CD4-positive, alpha-beta T cell treated with Interleukin-4 for 4 hours (primary cell): Measurements from ENCODE around the gene PLPPR3.

ENCODE experiments used
- DNase-seq: peaks from one replicate; pipeline ENCODE4 v3.0.0-alpha.2; 2020

PLPPR3 gene

DNA sequence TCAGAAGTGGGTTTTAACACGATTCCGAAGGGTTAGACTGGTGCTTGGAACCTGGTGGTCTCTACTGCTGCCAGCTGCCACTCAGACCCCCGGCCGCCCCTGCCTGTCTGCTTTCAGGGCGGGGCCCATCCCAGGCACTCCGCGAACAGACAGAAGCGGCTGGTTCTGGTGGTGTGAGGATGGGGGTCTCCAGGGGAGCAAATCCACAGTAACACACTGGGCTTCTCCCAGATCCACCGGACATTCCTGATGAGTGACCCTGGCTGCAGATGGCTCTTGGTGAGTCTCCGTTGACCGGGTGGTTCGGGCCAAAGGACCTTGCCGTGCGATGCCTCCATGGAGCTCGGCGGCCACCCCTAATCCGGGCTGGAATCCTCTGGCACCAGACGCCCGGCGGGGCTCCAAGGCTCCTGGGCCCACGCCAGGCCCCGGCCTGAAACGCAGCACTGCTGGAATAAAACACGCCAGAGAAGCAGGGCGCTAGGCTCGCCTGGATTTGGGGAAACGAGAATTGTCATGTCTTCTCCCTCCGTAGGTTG lies 26.6 kb downstream of the PLPPR3 start:
- no peak for DNase-seq

DNA sequence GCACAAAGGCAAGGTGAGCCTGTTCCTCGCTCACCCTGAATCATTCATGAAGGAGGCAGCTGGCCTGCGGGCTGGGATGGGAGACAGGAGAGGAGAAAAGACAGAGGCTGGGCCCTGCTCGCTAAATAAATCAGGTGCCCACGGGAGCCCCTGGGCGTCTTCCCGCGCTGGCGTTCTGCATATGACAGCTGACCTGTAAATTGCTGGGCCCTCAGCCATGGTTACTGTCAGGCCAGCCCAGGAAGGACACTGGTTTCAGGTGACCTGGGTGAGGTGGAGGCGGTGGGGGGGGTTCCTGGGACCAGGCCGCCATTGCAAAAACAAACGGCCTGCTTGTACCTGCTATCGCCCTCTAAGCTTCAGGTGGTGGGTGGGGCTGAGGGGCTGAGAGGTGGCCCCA lies 27.9 kb downstream of the PLPPR3 start:
- DNase-seq: no peak

DNA sequence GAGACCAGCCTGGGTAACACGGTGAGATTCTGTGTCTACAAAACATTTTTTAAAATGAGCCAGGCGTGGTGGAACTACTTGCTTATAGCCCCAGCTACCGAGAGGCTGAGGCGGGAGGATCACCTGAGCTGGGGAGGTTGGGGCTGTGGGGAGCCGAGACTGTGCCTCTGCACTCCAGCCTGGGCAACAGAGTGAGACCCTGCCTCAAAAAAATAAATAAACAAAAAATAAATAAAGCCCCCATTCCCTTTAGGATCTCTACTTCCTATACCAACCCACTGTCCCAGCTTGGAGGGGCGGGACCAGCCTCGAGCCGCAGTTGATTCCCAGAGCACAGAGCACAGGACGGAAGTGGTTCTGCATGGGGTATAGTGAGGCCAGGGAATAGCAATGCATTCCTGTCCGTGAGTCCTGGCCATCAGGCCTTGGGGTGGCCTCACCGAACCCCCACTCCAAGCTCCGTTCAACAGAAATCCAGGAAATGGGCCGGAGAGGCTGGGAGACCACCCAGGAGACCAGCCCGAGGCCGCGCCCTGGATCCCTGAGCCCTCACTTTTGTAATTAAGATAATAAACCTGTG lies 29.4 kb downstream of the PLPPR3 start:
- no peak for DNase-seq

DNA sequence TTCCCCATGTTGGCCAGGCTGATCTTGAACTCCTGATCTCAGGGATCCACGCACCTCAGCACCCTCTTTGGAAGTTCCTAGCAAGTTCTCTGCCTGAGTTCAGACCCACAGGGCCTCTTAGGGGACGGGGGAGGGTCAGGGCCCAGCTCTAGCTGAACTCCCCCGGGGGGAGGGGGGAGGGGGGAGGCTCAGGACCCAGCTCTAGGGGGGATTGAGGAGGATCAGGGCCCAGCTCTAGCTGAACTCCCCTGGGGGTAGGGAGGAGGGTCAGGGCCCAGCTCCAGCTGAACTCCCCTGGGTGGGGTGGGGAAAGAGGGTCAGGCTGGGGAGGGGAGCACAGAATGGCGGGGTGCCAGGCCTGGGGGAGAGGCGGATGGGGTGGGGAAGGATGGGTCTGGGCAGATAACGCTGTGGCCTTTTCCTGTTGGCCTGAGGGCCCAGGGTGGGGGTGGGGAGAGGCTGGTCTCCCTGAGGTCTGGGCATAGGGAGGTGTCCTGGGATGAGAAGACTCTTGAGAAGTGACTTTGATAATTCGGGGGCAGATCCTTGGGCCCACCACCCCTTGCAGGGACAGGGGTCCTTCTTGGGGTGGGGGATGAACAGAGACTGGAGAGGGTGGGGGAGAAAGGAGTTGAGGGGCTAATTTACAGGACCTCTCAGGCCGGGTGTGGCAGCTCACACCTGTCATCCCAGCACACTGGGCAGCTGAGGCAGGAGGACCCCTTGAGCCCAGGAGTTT lies 30.0 kb downstream of the PLPPR3 start:
- DNase-seq: no peak

DNA sequence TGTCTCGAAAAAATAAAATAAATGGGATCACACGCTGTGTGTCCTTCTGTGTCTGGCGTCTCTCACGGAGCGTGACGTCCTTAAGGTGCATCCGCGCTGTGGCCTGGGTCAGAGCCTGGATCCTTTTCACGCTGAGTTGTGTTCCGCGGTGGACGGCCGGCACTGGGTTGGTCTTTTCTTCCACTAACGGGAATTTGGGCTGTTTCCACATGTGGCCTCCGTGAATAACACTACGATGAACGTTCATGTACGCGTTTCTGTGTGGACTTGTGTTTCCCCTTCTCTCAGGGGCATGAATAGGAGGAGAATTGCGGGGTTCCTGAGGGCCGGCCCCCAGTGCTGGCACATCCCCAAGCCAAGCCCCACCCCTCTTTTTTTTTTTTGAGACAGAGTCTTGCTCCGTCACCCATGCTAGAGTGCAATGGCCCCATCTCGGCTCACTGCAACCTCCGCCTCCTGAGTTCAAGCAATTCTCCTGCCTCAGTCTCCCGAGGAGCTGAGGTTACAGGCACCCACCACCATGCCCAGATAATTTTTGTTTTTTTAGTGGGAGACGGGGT lies 30.7 kb downstream of the PLPPR3 start:
- DNase-seq: no peak

DNA sequence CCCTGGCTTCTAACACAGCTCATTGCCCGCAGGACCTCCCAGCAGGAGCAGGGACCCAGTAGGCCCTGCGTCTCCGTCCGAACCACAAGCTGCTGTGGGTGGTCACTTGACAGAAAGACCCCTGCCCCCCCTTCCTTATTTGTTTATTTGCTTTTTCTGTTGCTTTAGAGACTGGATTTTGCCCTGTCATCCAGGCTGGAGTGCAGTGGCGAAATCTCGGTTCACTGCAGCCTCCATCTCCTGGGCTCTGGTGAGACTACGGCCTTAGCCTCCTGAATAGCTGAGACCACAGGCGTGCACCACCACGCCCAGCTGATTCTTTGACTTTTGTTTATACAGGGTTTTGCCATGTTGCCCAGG lies 32.1 kb downstream of the PLPPR3 start:
- no peak for DNase-seq

DNA sequence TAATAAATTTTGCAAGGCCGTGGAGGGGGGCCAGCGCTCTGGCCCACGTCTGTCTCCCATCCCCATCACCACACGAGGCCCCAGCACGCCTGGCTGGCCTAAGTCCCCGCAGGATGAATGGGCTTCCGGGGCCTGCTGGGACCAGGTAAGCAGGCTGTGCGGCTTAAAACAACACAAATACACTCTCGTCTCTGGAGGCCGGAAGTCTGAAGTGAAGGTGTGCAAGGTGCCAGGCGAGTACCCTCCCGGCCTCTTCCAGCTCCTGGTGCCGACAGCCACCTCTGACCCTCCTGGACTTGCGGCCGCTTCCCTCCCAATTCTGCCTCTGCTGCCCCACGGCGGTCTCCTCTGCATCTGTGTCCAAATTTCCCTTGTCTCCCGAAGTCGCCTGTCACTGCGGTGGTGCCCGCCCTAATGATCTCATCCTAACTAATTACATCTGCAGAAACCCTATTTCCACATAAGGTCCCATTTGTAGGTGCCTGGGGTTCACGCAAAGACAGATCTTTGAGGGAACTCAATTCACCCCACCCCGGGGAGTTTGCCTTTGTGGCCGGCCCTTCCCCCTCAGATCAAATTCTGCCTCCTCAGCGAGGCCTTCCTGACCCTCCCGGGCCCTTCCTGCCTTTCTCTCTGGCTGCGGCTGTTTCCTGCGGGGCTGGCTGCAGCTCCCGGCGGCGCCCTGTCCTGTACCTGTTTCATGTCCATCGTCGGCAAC lies 32.6 kb downstream of the PLPPR3 start:
- DNase-seq: no peak

DNA sequence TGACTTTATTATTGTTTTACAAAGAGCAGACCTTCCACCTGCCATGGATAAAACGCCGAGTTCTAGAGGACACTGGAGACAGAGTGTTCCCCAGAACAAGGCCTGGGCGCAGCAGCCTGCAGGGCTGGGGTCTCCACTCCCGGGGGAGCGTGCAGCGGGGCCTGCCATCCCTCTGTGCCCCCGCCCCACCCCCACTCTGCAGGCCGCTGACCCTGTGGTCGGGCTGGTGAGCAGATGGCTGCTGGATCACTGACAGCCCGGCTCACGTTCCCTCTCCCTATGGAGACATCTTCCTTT lies 33.1 kb downstream of the PLPPR3 start:
- DNase-seq: no peak

DNA sequence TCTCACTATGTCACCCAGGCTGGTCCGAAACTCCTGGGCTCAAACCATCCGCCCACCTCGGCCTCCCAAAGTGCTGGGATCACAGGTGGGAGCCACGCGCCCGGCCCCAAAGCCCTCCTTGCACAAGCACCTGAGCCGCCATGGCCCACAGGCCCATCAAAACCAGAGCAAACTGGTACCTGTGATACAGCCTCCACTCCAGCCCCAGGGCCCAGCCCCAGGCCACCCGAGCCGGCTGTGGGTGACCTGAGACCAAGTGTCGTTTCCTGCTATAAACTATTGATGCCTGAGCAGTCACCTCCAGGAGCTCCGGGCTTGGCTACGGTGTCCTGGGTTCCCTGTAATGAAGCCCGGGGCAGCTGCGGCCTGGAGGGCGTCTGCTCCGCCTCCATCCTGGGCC lies 34.2 kb downstream of the PLPPR3 start:
- no peak for DNase-seq

DNA sequence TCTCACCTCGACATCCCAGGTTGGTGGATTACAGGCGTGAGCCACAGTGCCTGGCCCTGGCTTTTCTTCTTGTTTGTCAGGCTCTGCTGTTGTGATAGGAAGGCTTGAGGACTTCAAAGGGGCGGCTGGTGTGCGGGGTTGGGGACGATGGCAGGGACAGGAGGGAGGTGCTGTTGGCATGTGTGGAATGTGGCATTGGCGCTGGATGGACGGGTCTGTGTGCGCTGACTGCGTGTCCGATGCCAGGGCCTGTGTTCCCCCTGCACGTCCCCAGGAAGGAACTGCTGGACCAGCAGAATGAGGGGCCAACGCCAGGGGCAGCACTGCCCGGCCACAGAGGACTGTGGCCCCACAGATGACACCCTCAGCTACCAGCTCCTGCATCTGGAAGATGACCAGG lies 37.2 kb downstream of the PLPPR3 start:
- DNase-seq: no peak

DNA sequence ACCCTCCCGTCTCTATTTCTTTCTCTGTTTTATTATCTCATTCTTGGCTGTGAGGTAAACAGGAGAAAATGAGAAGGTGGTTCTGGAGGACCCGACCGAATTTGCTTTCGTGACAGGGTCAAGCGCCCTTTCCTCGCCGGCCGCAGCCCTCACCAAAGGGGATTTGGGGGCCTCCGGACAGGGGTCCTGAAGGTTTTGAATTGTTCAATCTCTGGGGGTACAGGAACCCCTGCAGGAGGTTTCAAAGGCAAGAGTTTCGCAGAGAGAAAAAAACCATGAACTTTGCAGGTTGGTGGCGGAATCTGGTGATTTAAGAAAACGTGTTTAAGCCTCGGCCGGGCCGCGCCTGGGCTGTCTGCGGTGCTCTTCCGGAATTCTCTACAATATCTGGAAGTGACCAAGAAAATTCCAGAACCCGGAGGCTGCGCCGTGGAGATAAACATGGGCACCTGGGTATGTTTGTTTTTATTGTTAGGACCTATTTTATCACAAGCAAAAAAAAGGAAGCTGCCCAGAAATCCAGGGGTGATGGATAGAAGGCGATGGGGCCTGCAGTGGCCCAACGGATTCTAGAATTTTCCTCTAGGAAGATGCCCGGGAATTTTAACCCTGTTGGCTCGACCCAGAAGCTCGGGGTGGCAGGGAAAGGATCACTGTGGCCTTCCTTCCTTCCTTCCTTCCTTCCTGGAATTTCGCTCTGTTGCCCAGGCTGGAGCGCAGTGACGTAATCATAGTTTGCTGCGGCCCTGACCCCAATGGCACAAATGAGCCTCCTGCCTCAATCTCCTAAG lies 38.7 kb downstream of the PLPPR3 start:
- DNase-seq: no peak

DNA sequence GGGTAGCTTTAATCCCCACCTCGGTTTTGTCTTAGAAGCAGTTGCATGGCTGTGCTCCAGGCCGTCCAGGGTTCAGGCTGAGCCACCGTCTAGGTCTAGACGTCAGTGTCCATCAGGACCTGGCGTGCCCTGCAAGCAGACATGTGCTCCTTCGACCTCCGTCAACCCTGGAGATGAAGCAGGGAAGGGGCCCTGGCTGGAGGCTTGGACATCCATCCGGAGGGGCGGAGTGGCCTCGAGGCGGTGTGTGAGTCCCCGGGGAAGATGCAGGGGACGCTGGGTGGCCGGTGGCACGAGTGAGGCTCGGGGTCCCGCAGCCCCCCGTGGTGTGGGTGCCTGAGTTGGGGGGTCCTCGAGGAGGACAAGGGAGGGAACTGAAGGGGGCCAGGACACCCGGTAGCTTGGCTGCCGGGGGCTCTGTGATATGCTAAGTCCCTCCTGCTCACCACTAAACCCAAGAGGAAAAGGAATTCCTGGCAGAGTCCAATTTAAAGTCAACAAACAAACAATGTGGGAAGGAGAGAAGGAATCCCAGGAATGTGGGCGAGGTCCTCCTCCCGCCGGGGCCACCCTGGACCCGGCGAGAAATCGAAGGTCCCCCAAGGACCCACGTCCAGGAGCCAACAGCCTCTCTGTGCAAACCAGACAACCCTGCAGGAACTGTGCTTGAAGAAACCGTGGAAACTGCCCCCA lies 39.4 kb downstream of the PLPPR3 start:
- DNase-seq: no peak

DNA sequence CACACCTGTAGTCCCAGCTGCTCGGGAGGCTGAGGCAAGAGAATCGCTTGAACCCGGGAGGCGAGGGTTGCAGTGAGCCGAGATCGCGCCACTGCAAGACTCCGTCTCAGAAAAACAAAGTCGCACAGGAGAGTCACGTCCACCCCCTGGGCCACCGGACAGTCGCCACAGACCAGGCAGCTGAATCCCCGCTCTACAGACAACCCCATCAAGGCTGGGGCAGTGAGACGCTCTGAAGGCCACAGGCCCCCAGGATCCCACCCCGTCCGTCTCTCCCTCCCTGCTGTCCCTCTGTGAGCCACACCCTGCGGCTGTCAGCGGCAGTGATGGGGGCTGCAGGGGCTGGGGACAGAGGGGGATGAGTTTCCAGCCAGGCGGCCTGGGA lies 40.0 kb downstream of the PLPPR3 start:
- no peak for DNase-seq

DNA sequence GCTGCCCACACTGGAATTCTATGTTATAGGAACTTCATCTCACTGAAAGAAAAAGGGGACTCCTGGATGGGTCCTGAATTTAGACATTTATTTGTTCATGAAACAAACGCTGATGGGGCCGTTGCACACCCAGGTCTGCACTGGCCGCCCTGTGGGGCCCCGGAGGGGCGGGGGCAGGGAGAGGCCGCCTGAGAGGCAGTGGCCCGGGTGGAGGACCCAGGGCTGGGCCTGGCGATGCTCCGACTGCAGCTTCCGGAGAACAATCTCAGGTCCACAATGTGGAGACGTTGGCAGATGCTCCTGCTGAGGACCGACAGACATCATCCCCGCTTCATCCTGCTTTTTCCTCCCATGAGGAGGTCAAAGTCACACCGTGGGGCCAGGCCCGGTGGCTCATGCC lies 40.8 kb downstream of the PLPPR3 start:
- DNase-seq: no peak

DNA sequence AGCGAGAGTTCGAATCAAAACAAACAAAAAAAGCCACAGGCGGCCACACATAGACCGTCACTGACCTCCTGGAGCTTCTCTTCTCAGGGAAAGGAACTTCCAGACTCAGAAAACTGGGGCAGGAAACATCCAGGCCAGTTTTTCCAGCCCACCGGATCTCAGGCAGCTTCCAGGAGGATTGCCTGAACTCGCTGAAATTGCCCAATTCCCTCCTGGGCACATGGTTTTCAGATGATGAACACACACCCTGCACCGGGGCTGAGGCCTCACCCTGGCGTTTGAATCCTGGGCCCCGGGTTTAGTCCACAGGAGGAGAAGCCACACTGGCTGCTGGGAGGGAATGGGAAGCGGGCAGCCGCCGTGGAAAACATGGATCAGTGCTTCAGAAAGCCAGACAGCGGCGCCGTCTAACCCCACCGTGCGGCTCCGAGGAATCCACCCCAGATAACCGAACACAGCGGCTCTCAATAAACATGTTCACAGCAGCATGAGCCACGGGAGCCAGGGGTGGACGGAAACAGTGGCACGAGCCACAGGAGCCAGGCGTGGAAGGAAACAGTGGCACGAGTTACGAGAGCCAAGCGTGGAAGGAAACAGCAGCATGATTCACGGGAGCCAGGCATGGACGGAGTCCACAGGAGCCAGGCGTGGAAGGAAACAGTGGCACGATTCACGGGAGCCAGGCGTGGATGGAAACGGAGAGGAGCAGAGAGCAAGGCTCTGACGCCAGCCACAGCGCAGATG lies 42.7 kb downstream of the PLPPR3 start:
- DNase-seq: no peak

DNA sequence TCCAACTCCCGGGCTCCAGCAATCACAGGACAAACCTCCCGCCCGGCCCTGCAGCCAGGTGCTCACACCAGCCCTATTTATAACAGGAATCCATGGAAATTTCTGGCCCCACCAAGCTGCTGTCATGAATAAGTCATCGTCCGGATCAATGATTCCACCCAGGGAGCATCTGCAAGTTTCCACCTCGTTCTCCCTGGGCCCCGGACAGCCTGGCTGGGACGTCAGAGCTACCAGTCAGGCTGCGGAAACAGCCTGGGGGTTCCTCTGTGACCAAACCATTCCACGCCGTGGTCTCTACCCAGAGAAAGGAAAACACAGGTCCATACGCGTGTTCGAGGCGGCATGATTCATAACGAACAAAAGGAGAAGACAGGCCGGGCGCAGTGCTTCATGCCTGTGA lies 45.2 kb downstream of the PLPPR3 start:
- no peak for DNase-seq

DNA sequence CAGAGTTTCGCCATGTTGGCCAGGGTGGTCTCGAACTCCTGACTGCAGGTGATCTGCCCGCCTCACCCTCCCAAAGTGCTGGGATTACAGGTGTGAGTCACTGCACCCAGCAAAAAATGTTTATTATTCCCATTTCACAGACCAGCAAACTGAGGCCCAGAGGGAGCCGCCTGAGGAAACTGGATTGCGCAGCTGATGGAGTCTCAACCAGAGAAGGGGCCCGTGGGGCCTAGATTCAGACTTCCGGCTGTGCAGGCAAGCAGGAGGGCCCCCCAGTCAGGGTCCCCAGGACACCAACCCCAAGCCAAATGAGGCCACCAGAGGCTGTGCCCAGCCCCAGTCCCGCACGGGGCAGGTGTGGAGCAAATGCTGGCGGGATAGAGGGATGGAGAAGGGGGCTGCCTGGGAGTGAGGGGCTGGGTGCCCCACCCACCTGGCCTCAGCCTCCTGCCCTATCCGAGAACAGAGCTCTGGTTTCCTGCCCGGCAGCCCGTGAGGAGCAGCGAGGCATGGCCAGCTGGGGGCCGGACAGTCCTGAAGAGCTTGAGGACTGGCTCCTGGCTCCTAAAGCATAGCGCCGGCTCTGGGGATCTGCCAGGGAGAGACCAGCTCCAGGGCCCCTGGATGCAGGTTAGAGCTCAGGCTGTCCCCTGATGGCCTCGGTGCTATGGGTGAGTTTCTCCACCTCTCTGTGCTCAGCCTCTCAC lies 48.9 kb downstream of the PLPPR3 start:
- no peak for DNase-seq

DNA sequence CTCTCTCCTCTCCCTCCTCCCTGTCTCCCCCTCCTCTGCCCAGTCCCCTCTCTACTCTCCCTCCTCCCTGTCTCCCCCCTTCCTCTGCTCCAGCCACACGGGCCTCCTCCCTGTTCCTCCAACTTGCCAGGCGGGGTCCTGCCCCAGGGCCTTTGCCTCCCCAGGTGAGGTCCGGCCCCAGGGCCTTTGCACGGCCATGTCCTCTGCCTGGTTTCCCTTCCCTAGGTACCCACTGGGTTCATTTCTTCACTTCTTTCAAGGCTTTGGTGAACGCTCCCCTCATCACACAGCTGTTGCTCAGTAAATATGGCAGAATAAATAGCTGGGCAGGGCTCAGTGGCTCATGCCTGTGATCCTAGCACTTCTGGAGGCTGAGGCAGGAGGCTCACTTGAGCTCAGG lies 49.7 kb downstream of the PLPPR3 start:
- DNase-seq: no peak

DNA sequence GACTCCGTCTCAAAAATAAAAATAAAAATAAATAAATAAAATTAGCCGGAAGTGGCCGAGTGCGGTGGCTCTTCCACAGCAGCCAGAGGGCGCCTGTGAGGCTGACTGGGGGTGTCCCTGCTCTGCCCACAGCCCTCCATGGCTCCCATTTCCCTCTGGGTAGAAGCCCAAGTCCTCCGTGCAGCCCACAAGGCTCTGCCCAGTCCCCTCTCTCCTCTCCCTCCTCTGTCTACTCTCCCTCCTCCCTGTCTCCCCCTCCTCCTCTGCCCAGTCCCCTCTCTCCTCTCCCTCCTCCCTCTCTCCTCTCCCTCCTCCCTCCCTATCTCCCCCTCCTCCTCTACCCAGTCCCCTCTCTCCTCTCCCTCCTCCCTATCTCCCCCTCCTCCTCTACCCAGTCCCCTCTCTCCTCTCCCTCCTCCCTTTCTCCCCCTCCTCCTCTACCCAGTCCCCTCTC lies 50.4 kb downstream of the PLPPR3 start:
- DNase-seq: no peak

DNA sequence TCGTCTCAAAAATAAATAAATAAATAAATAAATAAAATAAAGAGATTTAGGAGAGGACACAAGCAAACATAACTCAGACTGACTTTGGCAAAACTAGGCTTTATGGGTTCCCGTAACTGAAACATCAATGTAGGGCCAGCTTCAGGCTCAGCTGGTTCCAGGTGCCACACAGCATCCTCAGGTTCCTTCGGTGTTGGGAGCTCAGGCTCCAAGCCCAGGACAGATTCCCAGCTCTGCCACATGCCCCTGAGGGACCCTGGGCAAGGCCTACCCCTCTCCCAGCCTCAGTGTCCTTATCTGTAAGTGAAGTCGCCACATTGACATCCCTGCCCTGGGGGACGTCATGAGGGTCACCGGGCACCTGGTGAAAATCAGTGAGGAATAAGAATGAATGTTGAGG lies 52.1 kb downstream of the PLPPR3 start:
- no peak for DNase-seq

DNA sequence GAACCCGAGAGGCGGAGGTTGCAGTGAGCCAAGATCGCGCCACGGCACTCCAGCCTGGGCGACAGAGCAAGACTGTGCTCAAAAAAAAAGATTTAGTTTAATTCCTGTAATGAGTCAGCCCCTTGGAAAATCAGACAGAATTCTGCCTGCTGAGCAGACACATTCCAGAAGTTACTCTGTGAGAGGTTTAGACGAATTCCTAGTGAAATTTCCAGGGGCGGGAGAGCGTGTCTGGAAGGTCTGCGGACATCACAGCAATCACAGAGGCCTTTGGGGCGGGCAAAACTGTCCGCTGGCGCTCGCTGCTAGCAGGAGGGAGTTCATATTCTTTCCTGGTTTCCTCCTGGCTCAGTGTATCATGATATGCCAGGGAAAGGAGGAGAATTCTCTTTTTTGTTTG lies 53.3 kb downstream of the PLPPR3 start:
- no peak for DNase-seq
